HEK293 (cell line): ENCODE measurements around the gene SNX2.

Source experiments
- CTCF ChIA-PET: fragments of 350-600 bp; formaldehyde crosslinking; extraction: SDS; loops from one replicate; lab custom pipeline; 2021; ENCODE audit warnings: antibody characterized with exemption; lab: Yijun Ruan, JAX
- POLR2A ChIA-PET: fragments of 300-600 bp; formaldehyde crosslinking; extraction: SDS; loops from one replicate; lab custom pipeline; 2020; ENCODE audit warnings: antibody characterized with exemption, inconsistent platforms; lab: Yijun Ruan, JAX
- H3K27ac ChIP-seq: fragments of 200-500 bp; sonication (Bioruptor generic); 2 replicates; pipeline ENCODE4 v1.5.1; 2014; ENCODE audit warnings: low read depth, low read length, control low read depth, inconsistent platforms; ENCODE audit errors: extremely low read depth
- H3K36me3 ChIP-seq, 2 experiments: fragments of 200-500 bp in 1 of 2; sonication (Bioruptor generic) in 1 of 2; 1 replicate in 1 of 2; 2 replicates in 1 of 2; pipeline ENCODE4 v1.5.1; 2014 to 2017; ENCODE audit warnings: inconsistent platforms in 2 of 2, low read length in 2 of 2; ENCODE audit not compliant: control insufficient read depth in 2 of 2, insufficient read depth in 1 of 2
- H3K4me1 ChIP-seq: fragments of 200-500 bp; sonication (Bioruptor generic); 2 replicates; pipeline ENCODE4 v1.5.1; 2014; ENCODE audit warnings: mild to moderate bottlenecking, low read length, inconsistent platforms; ENCODE audit not compliant: control insufficient read depth, insufficient read depth
- H3K4me3 ChIP-seq: 2 replicates; pipeline ENCODE4 v1.5.1; 2011; ENCODE audit warnings: low read depth, mild to moderate bottlenecking, control low read depth, low read length, moderate library complexity
- H3K9me3 ChIP-seq: fragments of 200-500 bp; sonication (Bioruptor generic); 2 replicates; pipeline ENCODE4 v1.5.1; 2014; ENCODE audit warnings: low read depth, low read length, inconsistent platforms; ENCODE audit not compliant: control insufficient read depth, insufficient read depth
- HOXC10 ChIP-seq: sonication (generic); formaldehyde crosslinking; IDR thresholded peaks from 2 replicates; pipeline ENCODE4 v1.8.1; 2023; ENCODE audit warnings: mild to moderate bottlenecking, missing genetic modification reagents
- HOXD13 ChIP-seq: sonication (generic); formaldehyde crosslinking; IDR thresholded peaks from 2 replicates; pipeline ENCODE4 v1.8.0; 2022; ENCODE audit warnings: missing genetic modification reagents, borderline replicate concordance
- OVOL3 ChIP-seq: fragments of 450-650 bp; formaldehyde crosslinking; IDR thresholded peaks from 2 replicates; pipeline ENCODE4 v1.5.1; 2016; ENCODE audit warnings: missing biosample characterization, missing genetic modification characterization
- SP2 ChIP-seq: fragments of 450-650 bp; formaldehyde crosslinking; IDR thresholded peaks from 2 replicates; pipeline ENCODE4 v1.5.1; 2016; ENCODE audit warnings: missing biosample characterization, missing genetic modification characterization
- SP7 ChIP-seq: fragments of 450-650 bp; formaldehyde crosslinking; IDR thresholded peaks from 2 replicates; pipeline ENCODE4 v1.5.1; 2016; ENCODE audit warnings: missing biosample characterization, missing genetic modification characterization
- ZBTB17 ChIP-seq: fragments of 450-650 bp; formaldehyde crosslinking; IDR thresholded peaks from 2 replicates; pipeline ENCODE4 v1.5.1; 2016; ENCODE audit warnings: missing biosample characterization, missing genetic modification characterization
- ZBTB20 ChIP-seq: fragments of 450-650 bp; formaldehyde crosslinking; IDR thresholded peaks from 2 replicates; pipeline ENCODE4 v1.5.1; 2016; ENCODE audit warnings: missing biosample characterization, missing genetic modification characterization
- ZBTB8A ChIP-seq: fragments of 450-650 bp; formaldehyde crosslinking; IDR thresholded peaks from 2 replicates; pipeline ENCODE4 v1.5.1; 2016; ENCODE audit warnings: missing biosample characterization, missing genetic modification characterization
- ZNF174 ChIP-seq: fragments of 450-650 bp; formaldehyde crosslinking; IDR thresholded peaks from 2 replicates; pipeline ENCODE4 v1.5.0; 2017; ENCODE audit warnings: missing biosample characterization, mild to moderate bottlenecking, missing genetic modification characterization
- ZNF335 ChIP-seq: fragments of 450-650 bp; formaldehyde crosslinking; conservative IDR thresholded peaks from 2 replicates; pipeline ENCODE4 v1.5.1; 2016; ENCODE audit warnings: missing biosample characterization, missing genetic modification characterization
- ZNF341 ChIP-seq: fragments of 450-650 bp; formaldehyde crosslinking; IDR thresholded peaks from 2 replicates; pipeline ENCODE4; 2016; ENCODE audit warnings: low read depth, missing biosample characterization, missing genetic modification characterization
- ZNF426 ChIP-seq: fragments of 450-650 bp; formaldehyde crosslinking; IDR thresholded peaks from 2 replicates; pipeline ENCODE4 v1.5.1; 2017; ENCODE audit warnings: missing biosample characterization, missing genetic modification characterization, mild to moderate bottlenecking, inconsistent platforms, moderate library complexity
- ZNF544 ChIP-seq: fragments of 450-650 bp; formaldehyde crosslinking; IDR thresholded peaks from 2 replicates; pipeline ENCODE4 v1.5.0; 2017; ENCODE audit warnings: missing biosample characterization, missing genetic modification characterization
- ZNF610 ChIP-seq: fragments of 450-650 bp; formaldehyde crosslinking; IDR thresholded peaks from 2 replicates; pipeline ENCODE4 v1.5.1; 2016; ENCODE audit warnings: missing biosample characterization, missing genetic modification characterization, borderline replicate concordance
- ZNF777 ChIP-seq: fragments of 450-650 bp; formaldehyde crosslinking; IDR thresholded peaks from 2 replicates; pipeline ENCODE4 v1.5.1; 2017; ENCODE audit warnings: missing biosample characterization, missing genetic modification characterization, borderline replicate concordance
- ZNF785 ChIP-seq: fragments of 450-650 bp; formaldehyde crosslinking; IDR thresholded peaks from 2 replicates; pipeline ENCODE4 v1.5.1; 2016; ENCODE audit warnings: missing biosample characterization, missing genetic modification characterization
- TF ChIP-seq, protein P1 (sequence below): fragments of 450-650 bp; formaldehyde crosslinking; conservative IDR thresholded peaks from 2 replicates; pipeline ENCODE4 v1.5.1; 2016; ENCODE audit warnings: low read depth, missing biosample characterization, missing genetic modification characterization
- TF ChIP-seq, protein P2 (sequence below): fragments of 450-650 bp; formaldehyde crosslinking; IDR thresholded peaks from 2 replicates; pipeline ENCODE4 v1.5.1; 2017; ENCODE audit warnings: missing biosample characterization, missing genetic modification characterization
- TF ChIP-seq, protein P3 (sequence below): fragments of 450-650 bp; formaldehyde crosslinking; IDR thresholded peaks from 2 replicates; pipeline ENCODE4 v1.5.1; 2016; ENCODE audit warnings: missing biosample characterization, missing genetic modification characterization
- TF ChIP-seq, protein P4 (sequence below): fragments of 450-650 bp; formaldehyde crosslinking; IDR thresholded peaks from 2 replicates; pipeline ENCODE4 v1.5.1; 2016; ENCODE audit warnings: missing biosample characterization, missing genetic modification characterization

Gene SNX2

DNA sequence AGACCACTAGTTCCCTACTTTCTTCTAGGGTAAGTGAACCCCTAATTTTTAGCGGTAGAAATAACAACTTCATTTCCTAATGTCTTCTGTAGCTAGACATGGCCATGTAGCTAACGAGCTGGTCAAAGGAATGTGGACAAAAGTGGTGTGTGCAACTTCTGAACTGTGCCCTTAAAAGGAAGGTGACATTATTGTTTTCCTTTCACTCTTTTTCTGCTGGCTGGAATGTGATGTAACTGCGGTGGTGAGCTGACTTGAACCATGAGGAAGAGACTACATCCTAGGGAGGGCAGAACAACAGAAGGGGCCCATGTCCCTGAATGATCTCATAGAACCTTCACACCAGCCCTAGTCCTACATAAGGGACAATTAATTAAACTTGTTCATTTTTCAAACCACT, 1.3 kb upstream of the SNX2 start (continued):
- no peak for TF ChIP-seq ZNF777 (tag by site-specific recombination)
- no peak for TF ChIP-seq ZNF610 (tag by site-specific recombination)
- no peak for TF ChIP-seq ZNF335 (tag by site-specific recombination)
- TF ChIP-seq ZNF174 (tag by site-specific recombination) = no peak
- no peak for TF ChIP-seq SP7

DNA sequence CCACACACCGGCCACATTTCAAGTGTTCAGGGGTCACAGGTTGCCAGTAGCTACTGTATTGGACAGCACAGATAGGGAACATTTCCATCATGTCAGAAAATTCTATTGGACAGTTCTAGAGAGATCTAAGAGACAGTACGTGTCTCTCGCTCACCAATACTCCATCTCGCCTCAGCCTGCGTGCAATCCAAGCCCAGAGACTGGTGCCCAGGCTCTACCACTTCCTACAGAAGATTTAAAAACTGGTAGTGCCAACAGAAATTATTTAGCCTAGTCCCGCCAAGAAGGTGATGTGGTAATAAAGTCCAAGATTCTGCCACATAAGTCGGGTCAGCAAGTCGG, 390 bp upstream of the SNX2 start:
- TF ChIP-seq HOXC10 (CRISPR knock-in tag) (no peak), ZBTB8A (tag by site-specific recombination) (0 out of 2 replicates have a peak, but pooled peaks have one; percentile 49)
- H3K4me1 ChIP-seq = 0 out of 2 replicates have a peak, but pooled peaks cover 2% of the 10 kb centered on the region
- H3K27ac ChIP-seq = no peak overlapping the region
- no peaks in the 10 kb centered on the region for H3K9me3 ChIP-seq
- ChIA-PET POLR2A (no interaction called here), CTCF (interaction anchor here (0.6 to 1.2 kb wide), 2 partner anchors 70 to 246 kb away, joined by 3 read pairs; no protein-coding TSS in a partner anchor)
- H3K36me3 ChIP-seq = no peaks in the 10 kb centered on the region
- H3K4me3 ChIP-seq = peak overlapping the region; percentile 37

DNA sequence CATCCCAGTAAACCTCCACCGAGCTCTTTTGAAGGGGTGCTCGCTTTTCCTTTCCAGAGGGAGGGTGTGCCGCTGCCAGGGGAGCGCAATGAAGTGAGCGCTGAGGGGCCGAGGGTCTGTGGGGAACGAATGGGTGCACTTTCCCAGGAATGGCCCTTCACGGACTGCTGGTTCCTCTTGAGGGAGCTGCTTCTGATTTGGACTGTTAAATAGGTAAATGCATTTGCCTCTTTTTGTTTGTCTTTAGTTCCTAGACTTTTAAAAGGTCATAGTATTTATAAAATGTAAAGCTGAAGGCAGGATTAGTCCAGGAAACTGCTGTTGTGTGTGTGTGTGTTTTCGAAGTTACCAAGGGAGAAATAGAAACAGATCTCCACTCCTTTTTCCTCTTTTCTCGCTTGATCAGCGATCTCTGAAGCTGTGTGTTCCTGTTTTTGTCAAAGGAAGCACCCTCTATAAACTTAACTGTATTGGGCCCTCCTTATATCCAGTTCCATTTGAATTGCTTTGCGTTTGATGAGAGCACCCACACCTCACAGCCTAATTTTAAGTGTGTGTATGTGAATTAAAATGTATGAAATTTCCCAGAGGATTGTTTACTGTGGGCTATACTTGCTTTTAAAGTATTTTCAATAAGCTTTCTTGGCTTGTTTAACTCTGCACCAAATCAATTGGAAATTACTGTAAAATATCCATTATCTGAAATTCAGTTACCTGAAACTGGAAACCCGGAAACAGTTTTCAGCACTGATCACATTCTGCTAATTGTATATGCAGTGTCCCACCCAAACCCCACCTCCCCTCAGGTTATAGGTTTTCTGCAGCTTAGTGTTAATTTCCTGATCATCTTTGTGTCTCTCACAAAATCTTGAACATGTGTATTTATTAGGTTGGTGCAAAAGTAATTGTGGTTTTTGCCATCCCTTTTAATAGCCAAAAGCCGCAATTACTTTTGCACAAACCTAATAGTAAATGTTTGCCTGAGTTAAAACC, 966 bp downstream of the SNX2 start:
- Histone ChIP-seq H3K9me3 (no peaks in the 10 kb centered on the region), H3K4me3 (peak overlapping the region; percentile 98), H3K36me3 (no peaks in the 10 kb centered on the region; a peak in 1 of 3 replicates), H3K4me1 (0 out of 2 replicates have a peak, but pooled peaks cover 2% of the 10 kb centered on the region), H3K27ac (peak overlapping the region; percentile 55; the same call in 1 of the 2 replicates)
- CTCF ChIA-PET = interaction anchor here (0.5 kb wide), 1 partner anchor 50 kb away, joined by 3 read pairs; no protein-coding TSS in a partner anchor
- POLR2A ChIA-PET = no interaction called here
- no peak for TF ChIP-seq ZNF610 (tag by site-specific recombination)
- TF ChIP-seq, protein P1, sequence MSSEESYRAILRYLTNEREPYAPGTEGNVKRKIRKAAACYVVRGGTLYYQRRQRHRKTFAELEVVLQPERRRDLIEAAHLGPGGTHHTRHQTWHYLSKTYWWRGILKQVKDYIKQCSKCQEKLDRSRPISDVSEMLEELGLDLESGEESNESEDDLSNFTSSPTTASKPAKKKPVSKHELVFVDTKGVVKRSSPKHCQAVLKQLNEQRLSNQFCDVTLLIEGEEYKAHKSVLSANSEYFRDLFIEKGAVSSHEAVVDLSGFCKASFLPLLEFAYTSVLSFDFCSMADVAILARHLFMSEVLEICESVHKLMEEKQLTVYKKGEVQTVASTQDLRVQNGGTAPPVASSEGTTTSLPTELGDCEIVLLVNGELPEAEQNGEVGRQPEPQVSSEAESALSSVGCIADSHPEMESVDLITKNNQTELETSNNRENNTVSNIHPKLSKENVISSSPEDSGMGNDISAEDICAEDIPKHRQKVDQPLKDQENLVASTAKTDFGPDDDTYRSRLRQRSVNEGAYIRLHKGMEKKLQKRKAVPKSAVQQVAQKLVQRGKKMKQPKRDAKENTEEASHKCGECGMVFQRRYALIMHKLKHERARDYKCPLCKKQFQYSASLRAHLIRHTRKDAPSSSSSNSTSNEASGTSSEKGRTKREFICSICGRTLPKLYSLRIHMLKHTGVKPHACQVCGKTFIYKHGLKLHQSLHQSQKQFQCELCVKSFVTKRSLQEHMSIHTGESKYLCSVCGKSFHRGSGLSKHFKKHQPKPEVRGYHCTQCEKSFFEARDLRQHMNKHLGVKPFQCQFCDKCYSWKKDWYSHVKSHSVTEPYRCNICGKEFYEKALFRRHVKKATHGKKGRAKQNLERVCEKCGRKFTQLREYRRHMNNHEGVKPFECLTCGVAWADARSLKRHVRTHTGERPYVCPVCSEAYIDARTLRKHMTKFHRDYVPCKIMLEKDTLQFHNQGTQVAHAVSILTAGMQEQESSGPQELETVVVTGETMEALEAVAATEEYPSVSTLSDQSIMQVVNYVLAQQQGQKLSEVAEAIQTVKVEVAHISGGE (tag by site-specific recombination) = peak; percentile 62
- TF ChIP-seq OVOL3 (tag by site-specific recombination) = no peak
- TF ChIP-seq, protein P2, sequence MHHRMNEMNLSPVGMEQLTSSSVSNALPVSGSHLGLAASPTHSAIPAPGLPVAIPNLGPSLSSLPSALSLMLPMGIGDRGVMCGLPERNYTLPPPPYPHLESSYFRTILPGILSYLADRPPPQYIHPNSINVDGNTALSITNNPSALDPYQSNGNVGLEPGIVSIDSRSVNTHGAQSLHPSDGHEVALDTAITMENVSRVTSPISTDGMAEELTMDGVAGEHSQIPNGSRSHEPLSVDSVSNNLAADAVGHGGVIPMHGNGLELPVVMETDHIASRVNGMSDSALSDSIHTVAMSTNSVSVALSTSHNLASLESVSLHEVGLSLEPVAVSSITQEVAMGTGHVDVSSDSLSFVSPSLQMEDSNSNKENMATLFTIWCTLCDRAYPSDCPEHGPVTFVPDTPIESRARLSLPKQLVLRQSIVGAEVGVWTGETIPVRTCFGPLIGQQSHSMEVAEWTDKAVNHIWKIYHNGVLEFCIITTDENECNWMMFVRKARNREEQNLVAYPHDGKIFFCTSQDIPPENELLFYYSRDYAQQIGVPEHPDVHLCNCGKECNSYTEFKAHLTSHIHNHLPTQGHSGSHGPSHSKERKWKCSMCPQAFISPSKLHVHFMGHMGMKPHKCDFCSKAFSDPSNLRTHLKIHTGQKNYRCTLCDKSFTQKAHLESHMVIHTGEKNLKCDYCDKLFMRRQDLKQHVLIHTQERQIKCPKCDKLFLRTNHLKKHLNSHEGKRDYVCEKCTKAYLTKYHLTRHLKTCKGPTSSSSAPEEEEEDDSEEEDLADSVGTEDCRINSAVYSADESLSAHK (tag by site-specific recombination) = peak; percentile 80
- no peak for TF ChIP-seq HOXD13 (CRISPR knock-in tag)
- TF ChIP-seq ZNF785 (tag by site-specific recombination) = no peak
- TF ChIP-seq ZBTB20 (tag by site-specific recombination) = peak; percentile 35; the same call in 1 of the 2 replicates
- TF ChIP-seq SP2 = no peak
- no peak for TF ChIP-seq ZNF426 (tag by site-specific recombination)
- TF ChIP-seq ZBTB17 (tag by site-specific recombination) = 0 out of 2 replicates have a peak, but pooled peaks have one; percentile 28
- no peak for TF ChIP-seq ZNF544 (tag by site-specific recombination)
- TF ChIP-seq, protein P3, sequence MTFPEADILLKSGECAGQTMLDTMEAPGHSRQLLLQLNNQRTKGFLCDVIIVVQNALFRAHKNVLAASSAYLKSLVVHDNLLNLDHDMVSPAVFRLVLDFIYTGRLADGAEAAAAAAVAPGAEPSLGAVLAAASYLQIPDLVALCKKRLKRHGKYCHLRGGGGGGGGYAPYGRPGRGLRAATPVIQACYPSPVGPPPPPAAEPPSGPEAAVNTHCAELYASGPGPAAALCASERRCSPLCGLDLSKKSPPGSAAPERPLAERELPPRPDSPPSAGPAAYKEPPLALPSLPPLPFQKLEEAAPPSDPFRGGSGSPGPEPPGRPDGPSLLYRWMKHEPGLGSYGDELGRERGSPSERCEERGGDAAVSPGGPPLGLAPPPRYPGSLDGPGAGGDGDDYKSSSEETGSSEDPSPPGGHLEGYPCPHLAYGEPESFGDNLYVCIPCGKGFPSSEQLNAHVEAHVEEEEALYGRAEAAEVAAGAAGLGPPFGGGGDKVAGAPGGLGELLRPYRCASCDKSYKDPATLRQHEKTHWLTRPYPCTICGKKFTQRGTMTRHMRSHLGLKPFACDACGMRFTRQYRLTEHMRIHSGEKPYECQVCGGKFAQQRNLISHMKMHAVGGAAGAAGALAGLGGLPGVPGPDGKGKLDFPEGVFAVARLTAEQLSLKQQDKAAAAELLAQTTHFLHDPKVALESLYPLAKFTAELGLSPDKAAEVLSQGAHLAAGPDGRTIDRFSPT (tag by site-specific recombination) = no peak
- TF ChIP-seq, protein P4, sequence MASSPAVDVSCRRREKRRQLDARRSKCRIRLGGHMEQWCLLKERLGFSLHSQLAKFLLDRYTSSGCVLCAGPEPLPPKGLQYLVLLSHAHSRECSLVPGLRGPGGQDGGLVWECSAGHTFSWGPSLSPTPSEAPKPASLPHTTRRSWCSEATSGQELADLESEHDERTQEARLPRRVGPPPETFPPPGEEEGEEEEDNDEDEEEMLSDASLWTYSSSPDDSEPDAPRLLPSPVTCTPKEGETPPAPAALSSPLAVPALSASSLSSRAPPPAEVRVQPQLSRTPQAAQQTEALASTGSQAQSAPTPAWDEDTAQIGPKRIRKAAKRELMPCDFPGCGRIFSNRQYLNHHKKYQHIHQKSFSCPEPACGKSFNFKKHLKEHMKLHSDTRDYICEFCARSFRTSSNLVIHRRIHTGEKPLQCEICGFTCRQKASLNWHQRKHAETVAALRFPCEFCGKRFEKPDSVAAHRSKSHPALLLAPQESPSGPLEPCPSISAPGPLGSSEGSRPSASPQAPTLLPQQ = peak; percentile 30; the same call in 1 of the 2 replicates
- peak; percentile 58; the same call in 1 of the 2 replicates for TF ChIP-seq ZNF341 (tag by site-specific recombination)
